K562 treated with DMSO at 1 percent for 48 hours (cell line): ENCODE data around the gene HOXC10. TPM values are rescaled to one million over a fixed set of nuclear protein-coding genes. Genes with fewer than 3 reads are reported as not detected.

Source experiments
- total RNA-seq: library from RNA; unstranded; fragments of 300-600 nt; gene quantifications from 2 replicates; pipeline ENCODE4 v1.2.3, GENCODE V29; 2022; ENCODE audit warnings: low replicate concordance; ENCODE audit errors: extremely low read depth

HOXC10 gene
- not detected in 2 replicates for total RNA-seq

GRCh38 chr12:53984901-53985691 is at the start of gene HOXC10:
HOXC10 (plus strand) TSS chr12:53985146; CDS start chr12:53985260, 114 bp downstream.

GRCh38 chr12:53938326-53939140 is 46.4 kb upstream of the HOXC10 start, which contains the start of gene HOXC13:
HOXC13 (plus strand) TSS chr12:53938831; CDS start chr12:53938907, 76 bp downstream.

GRCh38 chr12:53954694-53955035 is 30.3 kb upstream of the HOXC10 start, which contains the start of gene HOXC12:
HOXC12 (plus strand) TSS chr12:53954903; CDS start chr12:53954930, 27 bp downstream.

GRCh38 chr12:53972722-53973235 is 12.2 kb upstream of the HOXC10 start, which contains the start of gene HOXC11:
HOXC11 (plus strand) TSS chr12:53973126; CDS start chr12:53973242, 116 bp downstream.

GRCh38 chr12:53974084-53975063 is 10.6 kb upstream of the HOXC10 start, which contains the start of gene HOTAIR:
HOTAIR (minus strand) TSS chr12:53974954.

GRCh38 chr12:54000116-54001114 is 15.5 kb downstream of the HOXC10 start, which contains the start of gene HOXC9:
HOXC9 (plus strand) TSS chr12:54000161; CDS start chr12:54000189, 28 bp downstream.

GRCh38 chr12:54028314-54029201 is 43.6 kb downstream of the HOXC10 start, which contains the start of gene HOXC6:
HOXC6 (plus strand) TSS chr12:54028440; CDS start chr12:54028522, 82 bp downstream.

GRCh38 chr12:54032627-54033100 is 47.7 kb downstream of the HOXC10 start, which contains the start of gene HOXC5:
HOXC5 (plus strand) TSS chr12:54033050; CDS start chr12:54033123, 73 bp downstream.

Other genes starting within 250 kb of the HOXC10 start
- not detected in 2 replicates for gene CISTR, start 233.2 kb upstream of the HOXC10 start, total RNA-seq
- gene HOXC13, start 46.3 kb upstream of the HOXC10 start, total RNA-seq = not detected in 2 replicates
- gene HOXC12, start 30.2 kb upstream of the HOXC10 start, total RNA-seq = not detected in 2 replicates
- not detected in 2 replicates for gene HOXC11, start 12.0 kb upstream of the HOXC10 start, total RNA-seq
- gene HOTAIR, start 10.2 kb upstream of the HOXC10 start, total RNA-seq = not detected in 2 replicates
- not detected in 2 replicates for gene HOXC9, start 15.0 kb downstream of the HOXC10 start, total RNA-seq
- not detected in 2 replicates for gene HOXC8, start 23.8 kb downstream of the HOXC10 start, total RNA-seq
- not detected in 2 replicates for gene HOXC6, start 43.3 kb downstream of the HOXC10 start, total RNA-seq
- gene HOXC5, start 47.9 kb downstream of the HOXC10 start, total RNA-seq = not detected in 2 replicates
- gene HOXC4, start 68.7 kb downstream of the HOXC10 start, total RNA-seq = not detected in 2 replicates
- not detected in 2 replicates for gene SMUG1, start 203.8 kb downstream of the HOXC10 start, total RNA-seq